IMR-90 (cell line): Measurements from ENCODE around the gene TBX3. TPM values are rescaled to one million over a fixed set of nuclear protein-coding genes. Genes with fewer than 3 reads are reported as not detected.

Experiments
- ATAC-seq: fragments of 200-7000 bp; cut with Tn5 transposase; 2 replicates; pipeline ENCODE4 v1.9.1; 2020; ENCODE audit warnings: low read depth, mild to moderate bottlenecking, moderate library complexity
- BruUV-seq: library from RNA; stranded (reverse); fragments of 400-500 nt; replicated peaks from 2 replicates; lab custom pipeline; 2021; lab: Mats Ljungman, UMichigan
- CTCF ChIA-PET: fragments of 300-600 bp; formaldehyde crosslinking; extraction: SDS; loops from one replicate; lab custom pipeline; 2021; ENCODE audit warnings: antibody characterized with exemption; lab: Yijun Ruan, JAX
- POLR2A ChIA-PET: fragments of 300-600 bp; sonication (Branson Sonifier 250); formaldehyde crosslinking; loops from one replicate; lab custom pipeline; 2022; ENCODE audit warnings: antibody characterized with exemption; ENCODE audit not compliant: unreplicated experiment; lab: Charles Lee
- DNase-seq: peaks from one replicate; pipeline ENCODE4 v3.0.0; 2013
- H2AFZ ChIP-seq: replicated peaks from 2 replicates; pipeline ENCODE3; 2013; ENCODE audit warnings: low read length, mild to moderate bottlenecking; ENCODE audit not compliant: poor library complexity
- H2AK5ac ChIP-seq: 2 replicates; pipeline ENCODE4 v1.6.1; 2013; ENCODE audit warnings: low read depth, low read length, inconsistent platforms
- H2AK9ac ChIP-seq: replicated peaks from 2 replicates; pipeline ENCODE3; 2013; ENCODE audit warnings: mild to moderate bottlenecking, low read depth, low read length, moderate library complexity; ENCODE audit not compliant: poor library complexity
- H2BK120ac ChIP-seq: 2 replicates; pipeline ENCODE4 v1.6.1; 2013; ENCODE audit warnings: low read depth, low read length, inconsistent platforms
- H2BK15ac ChIP-seq: 3 replicates; pipeline ENCODE4 v1.6.1; 2013; ENCODE audit warnings: low read depth, low read length, inconsistent platforms
- H2BK20ac ChIP-seq: 2 replicates; pipeline ENCODE4 v1.6.1; 2013; ENCODE audit warnings: low read depth, mild to moderate bottlenecking, inconsistent platforms, low read length, moderate library complexity
- H2BK5ac ChIP-seq: 2 replicates; pipeline ENCODE4 v1.6.1; 2013; ENCODE audit warnings: mild to moderate bottlenecking, low read depth, low read length, inconsistent platforms; ENCODE audit not compliant: poor library complexity, severe bottlenecking
- H3K14ac ChIP-seq: replicated peaks from 2 replicates; pipeline ENCODE4 v1.6.1; 2013; ENCODE audit warnings: low read depth, low read length, inconsistent platforms
- H3K18ac ChIP-seq: 2 replicates; pipeline ENCODE4 v1.6.1; 2013; ENCODE audit warnings: low read depth, low read length, control low read depth
- H3K23ac ChIP-seq: 2 replicates; pipeline ENCODE4 v1.6.1; 2013; ENCODE audit warnings: low read depth, low read length, inconsistent platforms
- H3K27ac ChIP-seq: 2 replicates; pipeline ENCODE4 v1.5.1; 2013; ENCODE audit warnings: mild to moderate bottlenecking, control low read depth, low read length; ENCODE audit not compliant: insufficient read depth
- H3K27me3 ChIP-seq: 2 replicates; pipeline ENCODE4 v1.6.1; 2013; ENCODE audit warnings: low read length; ENCODE audit not compliant: control insufficient read depth, insufficient read depth
- H3K36me3 ChIP-seq: 2 replicates; pipeline ENCODE4 v1.6.1; 2013; ENCODE audit warnings: low read length, mixed read lengths; ENCODE audit not compliant: control insufficient read depth, insufficient read depth
- H3K4ac ChIP-seq: 2 replicates; pipeline ENCODE4 v1.6.1; 2013; ENCODE audit warnings: low read depth, low read length, inconsistent platforms
- H3K4me1 ChIP-seq: 2 replicates; pipeline ENCODE4 v1.6.1; 2013; ENCODE audit warnings: low read length, mixed read lengths; ENCODE audit not compliant: control insufficient read depth, insufficient read depth
- H3K4me2 ChIP-seq: 2 replicates; pipeline ENCODE4 v1.6.1; 2013; ENCODE audit warnings: low read depth, mild to moderate bottlenecking, control low read depth, low read length, moderate library complexity
- H3K4me3 ChIP-seq: 2 replicates; pipeline ENCODE4 v1.5.1; 2013; ENCODE audit warnings: low read depth, mild to moderate bottlenecking, control low read depth, low read length, moderate library complexity; ENCODE audit not compliant: insufficient read depth
- H3K56ac ChIP-seq: 2 replicates; pipeline ENCODE4 v1.6.1; 2013; ENCODE audit warnings: low read length, inconsistent platforms; ENCODE audit not compliant: insufficient read depth; ENCODE audit errors: extremely low read depth
- H3K79me1 ChIP-seq, 2 experiments: 2 replicates each; pipeline ENCODE4 v1.6.1; 2013; ENCODE audit warnings: low read length in 2 of 2, inconsistent platforms in 1 of 2, low read depth in 1 of 2
- H3K9ac ChIP-seq: 2 replicates; pipeline ENCODE4 v1.6.1; 2013; ENCODE audit warnings: low read depth, low read length, control low read depth
- H3K9me1 ChIP-seq: 2 replicates; pipeline ENCODE4 v1.6.1; 2013; ENCODE audit warnings: low read length, inconsistent platforms; ENCODE audit not compliant: insufficient read depth
- H3K9me3 ChIP-seq: 2 replicates; pipeline ENCODE4 v1.6.1; 2013; ENCODE audit warnings: low read length; ENCODE audit not compliant: control insufficient read depth, insufficient read depth
- H4K20me1 ChIP-seq: 2 replicates; pipeline ENCODE4 v1.6.1; 2013; ENCODE audit warnings: low read length, inconsistent platforms; ENCODE audit not compliant: insufficient read depth
- H4K5ac ChIP-seq: 2 replicates; pipeline ENCODE4 v1.6.1; 2013; ENCODE audit warnings: mild to moderate bottlenecking, low read depth, low read length, control low read depth
- H4K8ac ChIP-seq, 2 experiments: 2 replicates each; pipeline ENCODE4 v1.6.1; 2013; ENCODE audit warnings: low read depth in 2 of 2, low read length in 2 of 2, control low read depth in 1 of 2, inconsistent platforms in 1 of 2
- H4K91ac ChIP-seq: 2 replicates; pipeline ENCODE4 v1.6.1; 2013; ENCODE audit warnings: low read depth, low read length, inconsistent platforms; ENCODE audit not compliant: insufficient read depth
- CEBPB ChIP-seq: IDR thresholded peaks from 2 replicates; pipeline ENCODE4 v1.6.1; 2012; ENCODE audit warnings: low read depth, low read length, improper control_type of control experiment
- FOS ChIP-seq: fragments of 150-350 bp; IDR thresholded peaks from 2 replicates; pipeline ENCODE4 v1.6.1; 2016; ENCODE audit warnings: low read depth, low read length
- MAFK ChIP-seq: IDR thresholded peaks from 2 replicates; pipeline ENCODE4 v1.6.1; 2012; ENCODE audit warnings: low read depth, low read length, improper control_type of control experiment
- MXI1 ChIP-seq: IDR thresholded peaks from 2 replicates; pipeline ENCODE4 v1.6.1; 2012; ENCODE audit warnings: low read depth, mild to moderate bottlenecking, low read length, moderate library complexity, borderline replicate concordance
- NFE2L2 ChIP-seq: fragments of 150-350 bp; IDR thresholded peaks from 2 replicates; pipeline ENCODE4 v1.6.1; 2016; ENCODE audit warnings: low read depth, mild to moderate bottlenecking, low read length
- RAD21 ChIP-seq: IDR thresholded peaks from 2 replicates; pipeline ENCODE4 v1.6.1; 2012; ENCODE audit warnings: low read length, improper control_type of control experiment
- RCOR1 ChIP-seq: IDR thresholded peaks from 2 replicates; pipeline ENCODE4 v1.6.1; 2012; ENCODE audit warnings: mild to moderate bottlenecking, low read length, improper control_type of control experiment; ENCODE audit not compliant: insufficient replicate concordance
- SMC3 ChIP-seq: fragments of 150-350 bp; IDR thresholded peaks from 2 replicates; pipeline ENCODE4 v1.6.1; 2016; ENCODE audit warnings: low read depth, mild to moderate bottlenecking, antibody characterized with exemption, low read length, moderate library complexity
- WGBS, 2 experiments: methylation state at CpG; one replicate each; pipeline versions ENCODE4 v1.1.5 to v1.1.7; 2013; ENCODE audit warnings: missing lambda C conversion rate in 2 of 2; ENCODE audit not compliant: insufficient read length in 1 of 2; ENCODE audit errors: extremely low coverage in 2 of 2; 5-methylcytosine and 5-hydroxymethylcytosine counted together
- dilution Hi-C: fragments of 300-500 bp; cut with HindIII; formaldehyde crosslinking; loops from one replicate; pipeline ENCODE4 v1.14.3; 2018; ENCODE audit warnings: low sequenced_read_pairs; ENCODE audit not compliant: unreplicated experiment
- in situ Hi-C: fragments of 300-500 bp; cut with MboI; formaldehyde crosslinking; loops from 3 replicates; pipeline ENCODE4 v1.14.3; 2019; ENCODE audit warnings: low sequenced_read_pairs, inconsistent platforms, mixed read lengths
- intact Hi-C: fragments of 100-400 bp; cut with micrococcal nuclease; formaldehyde crosslinking; loops from 2 replicates; pipeline ENCODE4 v1.10.0; 2022
- polyA plus RNA-seq, 3 experiments: library from polyadenylated mRNA; depleted of rRNA; stranded (reverse); fragments of >200 nt; gene quantifications; 2 replicates each; pipeline ENCODE4 v1.2.3, GENCODE V29; 2012; ENCODE audit warnings: low replicate concordance in 1 of 3
- total RNA-seq: library from RNA; depleted of rRNA; stranded (reverse); fragments of >200 nt; gene quantifications from 2 replicates; pipeline ENCODE4 v1.2.3, GENCODE V29; 2012
- TF ChIP-seq, protein P1 (sequence below): conservative IDR thresholded peaks from 2 replicates; pipeline ENCODE4 v1.5.1; 2012; ENCODE audit warnings: mild to moderate bottlenecking, low read depth, low read length, improper control_type of control experiment
- TF ChIP-seq, protein P2 (sequence below): fragments of 150-350 bp; IDR thresholded peaks from 2 replicates; pipeline ENCODE4 v1.6.1; 2017; ENCODE audit warnings: mild to moderate bottlenecking, antibody characterized with exemption, low read length, low read depth
- TF ChIP-seq, protein P3 (sequence below): fragments of 150-350 bp; IDR thresholded peaks from 2 replicates; pipeline ENCODE4 v1.6.1; 2016; ENCODE audit warnings: low read depth, mild to moderate bottlenecking, low read length, moderate library complexity, borderline replicate concordance

The TBX3 gene
- total and polyA plus RNA-seq, 2 of the 4 experiments (the other 2 are of a cell fraction), result 15.8 to 44.9 TPM

DNA sequence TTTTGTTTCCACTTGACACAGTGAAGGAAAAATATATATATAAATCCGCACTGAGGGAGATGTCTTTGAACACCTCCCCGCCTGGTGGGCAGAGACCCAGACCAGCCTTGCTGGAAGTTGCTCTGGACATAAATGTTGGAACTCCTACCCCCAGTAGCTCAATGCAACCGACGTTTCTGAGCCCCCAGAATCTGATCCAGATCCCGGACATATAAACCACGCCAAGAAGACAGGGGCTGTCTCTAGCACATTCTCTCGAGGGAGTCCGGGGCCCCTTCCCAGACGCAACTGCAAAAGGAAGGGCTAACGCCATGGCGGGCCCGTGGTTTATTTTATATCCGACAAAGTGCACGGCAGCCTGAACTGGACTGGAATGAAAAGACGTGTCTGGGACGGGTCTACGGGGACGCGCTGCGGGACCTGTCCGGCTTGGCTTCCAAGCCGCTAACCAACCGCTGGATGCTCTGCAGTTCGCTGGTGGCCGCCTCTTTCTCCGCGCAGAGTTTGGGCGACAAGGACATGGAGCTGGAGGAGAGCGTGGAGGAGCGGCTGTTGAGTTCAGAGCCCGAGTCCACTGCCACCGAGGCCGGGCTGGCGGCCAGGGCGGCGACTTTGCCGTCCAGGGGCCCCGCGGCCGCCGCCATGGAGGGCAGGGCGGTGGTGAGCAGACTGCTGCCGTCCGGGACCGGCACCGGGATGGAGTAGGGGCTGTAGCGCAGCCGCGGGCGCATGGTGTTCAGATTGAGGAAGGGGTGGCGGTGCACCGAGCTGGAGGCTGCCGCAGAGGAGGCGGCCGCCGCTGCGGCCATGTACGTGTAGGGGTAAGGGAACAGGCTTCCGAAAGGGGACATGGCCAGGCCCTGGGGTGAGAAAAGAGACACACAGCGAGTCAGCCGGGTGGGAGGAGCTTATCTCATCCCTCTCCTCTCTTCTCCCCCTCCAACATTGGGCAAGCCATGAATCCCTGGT lies 12.2 kb downstream of the TBX3 start:
- Histone ChIP-seq H2BK15ac (no peak overlapping the region; the same call in 2 of the 3 replicates), H4K20me1 (peaks cover 11% of the 10 kb centered on the region), H2BK120ac (peak overlapping the region; percentile 69), H3K36me3 (peaks cover 45% of the 10 kb centered on the region), H3K9ac (peak overlapping the region; percentile 87), H4K5ac (0 out of 2 replicates have a peak overlapping the region, but pooled peaks have one; percentile 25), H3K23ac (peak overlapping the region; percentile 95), H3K18ac (peak overlapping the region; percentile 64), H3K9me3 (no peaks in the 10 kb centered on the region), H3K27me3 (no peaks in the 10 kb centered on the region), H2BK20ac (peak overlapping the region; percentile 20; the same call in 1 of the 2 replicates), H2AFZ (peak overlapping the region; percentile 78), H4K91ac (peak overlapping the region; percentile 78), H3K4me2 (peak overlapping the region; percentile 85), H3K4ac (peak overlapping the region; percentile 88), H3K56ac (peak overlapping the region; percentile 79), H4K8ac (peak overlapping the region; percentile 58 to 70; a peak in 3 of 4 replicates), H3K14ac (peak overlapping the region; percentile 84), H3K4me3 (peak overlapping the region; percentile 46), H2BK5ac (peak overlapping the region; percentile 90), H3K27ac (peak overlapping the region; percentile 84), H3K9me1 (no peaks in the 10 kb centered on the region), H3K4me1 (peaks cover 13% of the 10 kb centered on the region), H2AK5ac (peak overlapping the region; percentile 74), H3K79me1 (peaks cover 0 to 11% of the 10 kb centered on the region in 2 experiments; a peak in 1 of 4 replicates), H2AK9ac (peak overlapping the region; percentile 92)
- no TSS peak for BruUV-seq
- 2% methylated on average over 28 of the region's 61 CpGs; no CpG with 5 or more reads in 1 of the 2 experiments for WGBS, 2 experiments
- dilution Hi-C loops (no loop called here), intact Hi-C loops (loop anchor here (5.0 kb wide), 1 partner anchor 269 kb away; no protein-coding TSS in a partner anchor), in situ Hi-C loops (no loop called here)
- ATAC-seq, result peak; percentile 9; the same call in 1 of the 2 replicates
- DNase-seq, result peak; percentile 69
- CTCF ChIA-PET, result interaction anchor here (0.6 to 1.8 kb wide), 8 partner anchors 9 to 1082 kb away, joined by 3 to 6 read pairs (median 4); no protein-coding TSS in a partner anchor
- POLR2A ChIA-PET, result interaction anchor here (2.0 kb wide), 1 partner anchor 13 kb away, joined by 16 read pairs; the partner anchor contains the start of gene TBX3
- TF ChIP-seq CEBPB (peak; percentile 32; the same call in 1 of the 2 replicates), FOS (no peak), MAFK (no peak), SMC3 (no peak), NFE2L2 (no peak), RAD21 (no peak), MXI1 (no peak), RCOR1 (no peak)
- TF ChIP-seq, protein P1, sequence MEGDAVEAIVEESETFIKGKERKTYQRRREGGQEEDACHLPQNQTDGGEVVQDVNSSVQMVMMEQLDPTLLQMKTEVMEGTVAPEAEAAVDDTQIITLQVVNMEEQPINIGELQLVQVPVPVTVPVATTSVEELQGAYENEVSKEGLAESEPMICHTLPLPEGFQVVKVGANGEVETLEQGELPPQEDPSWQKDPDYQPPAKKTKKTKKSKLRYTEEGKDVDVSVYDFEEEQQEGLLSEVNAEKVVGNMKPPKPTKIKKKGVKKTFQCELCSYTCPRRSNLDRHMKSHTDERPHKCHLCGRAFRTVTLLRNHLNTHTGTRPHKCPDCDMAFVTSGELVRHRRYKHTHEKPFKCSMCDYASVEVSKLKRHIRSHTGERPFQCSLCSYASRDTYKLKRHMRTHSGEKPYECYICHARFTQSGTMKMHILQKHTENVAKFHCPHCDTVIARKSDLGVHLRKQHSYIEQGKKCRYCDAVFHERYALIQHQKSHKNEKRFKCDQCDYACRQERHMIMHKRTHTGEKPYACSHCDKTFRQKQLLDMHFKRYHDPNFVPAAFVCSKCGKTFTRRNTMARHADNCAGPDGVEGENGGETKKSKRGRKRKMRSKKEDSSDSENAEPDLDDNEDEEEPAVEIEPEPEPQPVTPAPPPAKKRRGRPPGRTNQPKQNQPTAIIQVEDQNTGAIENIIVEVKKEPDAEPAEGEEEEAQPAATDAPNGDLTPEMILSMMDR, result no peak
- TF ChIP-seq, protein P2, sequence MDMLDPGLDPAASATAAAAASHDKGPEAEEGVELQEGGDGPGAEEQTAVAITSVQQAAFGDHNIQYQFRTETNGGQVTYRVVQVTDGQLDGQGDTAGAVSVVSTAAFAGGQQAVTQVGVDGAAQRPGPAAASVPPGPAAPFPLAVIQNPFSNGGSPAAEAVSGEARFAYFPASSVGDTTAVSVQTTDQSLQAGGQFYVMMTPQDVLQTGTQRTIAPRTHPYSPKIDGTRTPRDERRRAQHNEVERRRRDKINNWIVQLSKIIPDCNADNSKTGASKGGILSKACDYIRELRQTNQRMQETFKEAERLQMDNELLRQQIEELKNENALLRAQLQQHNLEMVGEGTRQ, result no peak
- TF ChIP-seq, protein P3, sequence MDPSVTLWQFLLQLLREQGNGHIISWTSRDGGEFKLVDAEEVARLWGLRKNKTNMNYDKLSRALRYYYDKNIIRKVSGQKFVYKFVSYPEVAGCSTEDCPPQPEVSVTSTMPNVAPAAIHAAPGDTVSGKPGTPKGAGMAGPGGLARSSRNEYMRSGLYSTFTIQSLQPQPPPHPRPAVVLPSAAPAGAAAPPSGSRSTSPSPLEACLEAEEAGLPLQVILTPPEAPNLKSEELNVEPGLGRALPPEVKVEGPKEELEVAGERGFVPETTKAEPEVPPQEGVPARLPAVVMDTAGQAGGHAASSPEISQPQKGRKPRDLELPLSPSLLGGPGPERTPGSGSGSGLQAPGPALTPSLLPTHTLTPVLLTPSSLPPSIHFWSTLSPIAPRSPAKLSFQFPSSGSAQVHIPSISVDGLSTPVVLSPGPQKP, result no peak
